GM12878 (cell line): ENCODE data around the gene HERPUD1. TPM values are rescaled to one million over a fixed set of nuclear protein-coding genes. Genes with fewer than 3 reads are reported as not detected.

Experiments
- ATAC-seq: fragments of 200-7000 bp; cut with Tn5 transposase; 3 replicates; pipeline ENCODE4 v1.9.1; 2020; ENCODE audit warnings: mild to moderate bottlenecking, moderate library complexity
- BruUV-seq: library from RNA; stranded (reverse); fragments of 400-500 nt; replicated peaks from 2 replicates; lab custom pipeline; 2021; lab: Mats Ljungman, UMichigan
- CTCF ChIA-PET: fragments of 300-600 bp; sonication (Branson Sonifier 250); formaldehyde crosslinking; extraction: SDS; loops from one replicate; lab custom pipeline; 2021; ENCODE audit warnings: inconsistent platforms; lab: Yijun Ruan, JAX
- POLR2A ChIA-PET: fragments of 350-600 bp; formaldehyde crosslinking; extraction: SDS; loops from one replicate; lab custom pipeline; 2021; ENCODE audit warnings: inconsistent platforms; lab: Charles Lee
- RAD21 ChIA-PET: fragments of 300-600 bp; sonication (Branson Sonifier 250); formaldehyde crosslinking; loops from one replicate; lab custom pipeline; 2023; ENCODE audit warnings: antibody characterized with exemption; ENCODE audit not compliant: unreplicated experiment; lab: Charles Lee
- SMC1A ChIA-PET: fragments of 300-600 bp; sonication (Branson Sonifier 250); formaldehyde crosslinking; loops from one replicate; lab custom pipeline; 2023; ENCODE audit not compliant: unreplicated experiment, uncharacterized antibody; lab: Charles Lee
- DNase-seq: peaks from one replicate; pipeline ENCODE4 v3.0.0-alpha.2; 2011; ENCODE audit warnings: low read depth, low spot score
- FAIRE-seq: peaks from 3 replicates; lab custom pipeline; 2011; peaks lifted over from hg19 to GRCh38; lab: Jason Lieb, UNC
- H2AFZ ChIP-seq: 2 replicates; pipeline ENCODE4 v1.6.0; 2011; ENCODE audit warnings: low read depth, low read length, control low read depth; ENCODE audit not compliant: control insufficient read depth
- H3K27ac ChIP-seq: 2 replicates; pipeline ENCODE4 v1.5.1; 2011; ENCODE audit warnings: control low read depth; ENCODE audit not compliant: control insufficient read depth, insufficient read depth
- H3K27me3 ChIP-seq, 2 experiments: replicated peaks in 1 of 2; 2 replicates each; pipeline versions ENCODE4 v1.6.0 to v1.6.1; 2011; ENCODE audit warnings: low read length in 1 of 2; ENCODE audit not compliant: control insufficient read depth in 2 of 2, insufficient read depth in 2 of 2
- H3K36me3 ChIP-seq, 2 experiments: 2 replicates each; pipeline ENCODE4 v1.5.1; 2011; ENCODE audit warnings: low read length in 1 of 2; ENCODE audit not compliant: control insufficient read depth in 2 of 2, insufficient read depth in 2 of 2
- H3K4me1 ChIP-seq: 2 replicates; pipeline ENCODE4 v1.6.1; 2011; ENCODE audit warnings: mild to moderate bottlenecking, low read length, moderate library complexity, mixed read lengths; ENCODE audit not compliant: control insufficient read depth, insufficient read depth
- H3K4me2 ChIP-seq: 2 replicates; pipeline ENCODE4 v1.6.0; 2011; ENCODE audit warnings: control low read depth; ENCODE audit not compliant: control insufficient read depth, insufficient read depth
- H3K4me3 ChIP-seq: fragments of 200-600 bp; sonication (generic); 2 replicates; pipeline ENCODE4 v1.5.1; 2016
- H3K79me2 ChIP-seq: 2 replicates; pipeline ENCODE4 v1.6.0; 2011; ENCODE audit warnings: low read length; ENCODE audit not compliant: control insufficient read depth, insufficient read depth
- H3K9ac ChIP-seq: 2 replicates; pipeline ENCODE4 v1.8.0; 2011; ENCODE audit warnings: low read length, control low read depth, mixed read lengths; ENCODE audit not compliant: control insufficient read depth, insufficient read depth
- H3K9me3 ChIP-seq: replicated peaks from 3 replicates; pipeline ENCODE4 v1.5.1; 2011; ENCODE audit warnings: mild to moderate bottlenecking, low read length; ENCODE audit not compliant: control insufficient read depth, insufficient read depth
- H4K20me1 ChIP-seq: 2 replicates; pipeline ENCODE4 v1.6.0; 2011; ENCODE audit not compliant: control insufficient read depth, insufficient read depth
- EED ChIP-seq: sonication (generic); IDR thresholded peaks from 2 replicates; pipeline ENCODE4 v1.6.1; 2016; ENCODE audit warnings: antibody characterized with exemption, low read depth
- GABPA ChIP-seq: IDR thresholded peaks from 2 replicates; pipeline ENCODE4 v1.6.1; 2014; ENCODE audit warnings: antibody characterized with exemption, low read depth, mild to moderate bottlenecking, inconsistent platforms
- HDAC6 ChIP-seq: fragments of 200-600 bp; sonication (generic); IDR thresholded peaks from one replicate; pipeline ENCODE4 v1.8.0; 2017; ENCODE audit warnings: antibody characterized with exemption; ENCODE audit not compliant: unreplicated experiment
- NRF1 ChIP-seq: conservative IDR thresholded peaks from 2 replicates; pipeline ENCODE4 v1.6.1; 2011; ENCODE audit warnings: mild to moderate bottlenecking, low read depth, low read length, improper control_type of control experiment
- POLR2A ChIP-seq: IDR thresholded peaks from 2 replicates; pipeline ENCODE4 v1.6.1; 2011; ENCODE audit warnings: low read depth, mild to moderate bottlenecking, low read length
- POLR2AphosphoS2 ChIP-seq: IDR thresholded peaks from 2 replicates; pipeline ENCODE4 v1.6.1; 2011; ENCODE audit warnings: low read depth, mild to moderate bottlenecking, low read length, improper control_type of control experiment, moderate library complexity
- POLR2AphosphoS5 ChIP-seq: IDR thresholded peaks from 2 replicates; pipeline ENCODE4 v1.6.1; 2011; ENCODE audit warnings: mild to moderate bottlenecking, low read length, inconsistent platforms
- SRF ChIP-seq, 2 experiments: IDR thresholded peaks; 2 replicates each; pipeline ENCODE4 v1.6.1; 2011; ENCODE audit warnings: low read depth in 2 of 2, low read length in 2 of 2, mild to moderate bottlenecking in 1 of 2, moderate library complexity in 1 of 2
- WGBS: methylation state at CpG from one replicate; pipeline ENCODE4 v1.1.6; 2016; ENCODE audit warnings: low lambda C conversion rate; ENCODE audit not compliant: insufficient replicate concordance, insufficient coverage; ENCODE audit errors: missing lambda C conversion rate; 5-methylcytosine and 5-hydroxymethylcytosine counted together
- in situ Hi-C: fragments of 300-500 bp; cut with MboI; formaldehyde crosslinking; loops from 9 replicates; pipeline ENCODE4 v1.14.3; 2018; ENCODE audit warnings: mixed read lengths
- intact Hi-C: fragments of 100-400 bp; cut with micrococcal nuclease; formaldehyde crosslinking; loops from one replicate; pipeline ENCODE4 v1.14.2; 2022; ENCODE audit not compliant: unreplicated experiment
- polyA plus RNA-seq, 11 experiments: library from polyadenylated mRNA; depleted of rRNA in 4 of 11; unstranded in 6 of 11; stranded (reverse) in 5 of 11; fragments of >200 nt; fragmentation: Nextera tagmentation in 4 of 11; fragmentation: Illumina TruSeq in 1 of 11; extraction: Ambion mirVana in 4 of 11; extraction: Trizol in 1 of 11; gene quantifications; 1 replicate in 1 of 11; 2 replicates in 10 of 11; pipeline versions ENCODE4 v1.2.1 to v1.2.3, GENCODE V29; 2011 to 2016; ENCODE audit warnings: inconsistent platforms in 2 of 11, missing spikeins in 2 of 11, low read depth in 1 of 11
- total RNA-seq, 4 experiments: library from RNA; depleted of rRNA in 3 of 4; stranded (reverse); fragments of >200 nt in 3 of 4; fragmentation: Illumina TruSeq in 1 of 4; extraction: Trizol in 1 of 4; gene quantifications; 2 replicates each; pipeline versions ENCODE4 v1.2.1 to v1.2.3, GENCODE V29; 2013 to 2021
- TF ChIP-seq, protein P1 (sequence below): fragments of 450-650 bp; IDR thresholded peaks from 2 replicates; pipeline ENCODE4 v1.6.1; 2017; ENCODE audit warnings: mild to moderate bottlenecking, moderate library complexity
- TF ChIP-seq, protein P2 (sequence below): fragments of 450-650 bp; IDR thresholded peaks from 2 replicates; pipeline ENCODE4 v1.6.1; 2016; ENCODE audit warnings: mild to moderate bottlenecking

HERPUD1 gene
- total and polyA plus RNA-seq, 10 of the 15 experiments (the other 5 are each of a cell fraction or from before 2014, with no cell fraction given) = 32.6 to 212 (median 122) TPM

DNA sequence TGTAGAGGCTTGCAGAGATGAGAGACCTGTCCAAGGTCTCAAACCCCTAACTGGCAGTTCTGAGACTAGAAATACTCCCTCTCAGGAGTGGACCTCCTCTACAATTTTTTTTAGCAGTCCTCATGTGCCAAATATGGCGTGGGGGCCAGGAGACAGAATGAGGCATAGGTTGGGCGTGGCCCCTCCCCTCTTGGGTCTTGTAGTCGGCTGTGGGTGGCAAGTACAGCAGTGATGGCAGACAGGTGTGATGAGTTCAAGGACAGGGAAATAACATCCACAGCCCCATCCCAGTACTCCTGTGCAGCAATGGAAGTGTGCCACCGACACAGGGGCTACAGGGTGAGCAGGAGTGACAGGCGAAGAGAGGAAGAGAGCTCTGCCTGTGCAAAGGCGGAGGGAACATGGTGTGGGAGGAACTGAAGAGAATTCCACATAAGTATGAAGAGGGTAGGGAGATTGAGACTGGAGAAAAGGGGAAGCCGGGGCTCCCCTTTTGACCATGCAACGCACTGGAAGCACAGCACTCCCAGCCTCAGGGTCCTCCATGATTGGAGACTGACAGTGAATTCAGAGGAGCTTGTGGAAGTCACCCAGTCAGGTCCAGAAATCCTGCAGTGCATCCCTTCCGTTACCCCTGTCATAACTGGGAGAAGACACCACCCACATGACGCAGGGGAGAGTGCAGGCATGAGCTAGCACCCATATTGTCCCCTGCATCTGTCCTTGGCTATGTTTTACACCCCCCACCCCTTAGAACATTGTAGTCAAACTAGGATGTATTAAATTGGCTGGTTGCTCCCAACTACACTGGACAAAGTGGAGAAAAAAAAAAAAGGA lies 15.0 kb downstream of the HERPUD1 start:
- no peak for DNase-seq
- 94% methylated on average over 10 of the region's 10 CpGs for WGBS

More for the DNA sequence above, 15.0 kb downstream of the HERPUD1 start:
- Histone ChIP-seq H3K27ac (no peak overlapping the region), H3K36me3 (peaks cover 5 to 23% of the 10 kb centered on the region in 2 experiments), H4K20me1 (no peaks in the 10 kb centered on the region; the same call in 1 of the 2 replicates), H3K79me2 (no peaks in the 10 kb centered on the region; the same call in 1 of the 2 replicates), H2AFZ (no peak overlapping the region), H3K4me2 (no peak overlapping the region), H3K4me1 (peaks cover 48% of the 10 kb centered on the region), H3K9ac (no peak overlapping the region), H3K27me3 (no peaks in the 10 kb centered on the region), H3K4me3 (no peak overlapping the region), H3K9me3 (no peaks in the 10 kb centered on the region)
- ATAC-seq (0 out of 3 replicates have a peak, but pooled peaks have one; percentile 0), FAIRE-seq (no peak)
- TF ChIP-seq HDAC6 (no peak), POLR2A (peak; percentile 75), NRF1 (no peak), EED (no peak), SRF (IDR thresholded peaks at IDR 0.05; ENCODE audit: low read depth in 2 of 2, low read length in 2 of 2) (peak; percentile 38 to 61; a peak in 2 of 4 replicates), POLR2AphosphoS5 (peak; percentile 80), GABPA (no peak), POLR2AphosphoS2 (peak; percentile 61)
- TF ChIP-seq, protein P1, sequence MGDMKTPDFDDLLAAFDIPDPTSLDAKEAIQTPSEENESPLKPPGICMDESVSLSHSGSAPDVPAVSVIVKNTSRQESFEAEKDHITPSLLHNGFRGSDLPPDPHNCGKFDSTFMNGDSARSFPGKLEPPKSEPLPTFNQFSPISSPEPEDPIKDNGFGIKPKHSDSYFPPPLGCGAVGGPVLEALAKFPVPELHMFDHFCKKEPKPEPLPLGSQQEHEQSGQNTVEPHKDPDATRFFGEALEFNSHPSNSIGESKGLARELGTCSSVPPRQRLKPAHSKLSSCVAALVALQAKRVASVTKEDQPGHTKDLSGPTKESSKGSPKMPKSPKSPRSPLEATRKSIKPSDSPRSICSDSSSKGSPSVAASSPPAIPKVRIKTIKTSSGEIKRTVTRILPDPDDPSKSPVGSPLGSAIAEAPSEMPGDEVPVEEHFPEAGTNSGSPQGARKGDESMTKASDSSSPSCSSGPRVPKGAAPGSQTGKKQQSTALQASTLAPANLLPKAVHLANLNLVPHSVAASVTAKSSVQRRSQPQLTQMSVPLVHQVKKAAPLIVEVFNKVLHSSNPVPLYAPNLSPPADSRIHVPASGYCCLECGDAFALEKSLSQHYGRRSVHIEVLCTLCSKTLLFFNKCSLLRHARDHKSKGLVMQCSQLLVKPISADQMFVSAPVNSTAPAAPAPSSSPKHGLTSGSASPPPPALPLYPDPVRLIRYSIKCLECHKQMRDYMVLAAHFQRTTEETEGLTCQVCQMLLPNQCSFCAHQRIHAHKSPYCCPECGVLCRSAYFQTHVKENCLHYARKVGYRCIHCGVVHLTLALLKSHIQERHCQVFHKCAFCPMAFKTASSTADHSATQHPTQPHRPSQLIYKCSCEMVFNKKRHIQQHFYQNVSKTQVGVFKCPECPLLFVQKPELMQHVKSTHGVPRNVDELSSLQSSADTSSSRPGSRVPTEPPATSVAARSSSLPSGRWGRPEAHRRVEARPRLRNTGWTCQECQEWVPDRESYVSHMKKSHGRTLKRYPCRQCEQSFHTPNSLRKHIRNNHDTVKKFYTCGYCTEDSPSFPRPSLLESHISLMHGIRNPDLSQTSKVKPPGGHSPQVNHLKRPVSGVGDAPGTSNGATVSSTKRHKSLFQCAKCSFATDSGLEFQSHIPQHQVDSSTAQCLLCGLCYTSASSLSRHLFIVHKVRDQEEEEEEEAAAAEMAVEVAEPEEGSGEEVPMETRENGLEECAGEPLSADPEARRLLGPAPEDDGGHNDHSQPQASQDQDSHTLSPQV = no peak
- TF ChIP-seq, protein P2, sequence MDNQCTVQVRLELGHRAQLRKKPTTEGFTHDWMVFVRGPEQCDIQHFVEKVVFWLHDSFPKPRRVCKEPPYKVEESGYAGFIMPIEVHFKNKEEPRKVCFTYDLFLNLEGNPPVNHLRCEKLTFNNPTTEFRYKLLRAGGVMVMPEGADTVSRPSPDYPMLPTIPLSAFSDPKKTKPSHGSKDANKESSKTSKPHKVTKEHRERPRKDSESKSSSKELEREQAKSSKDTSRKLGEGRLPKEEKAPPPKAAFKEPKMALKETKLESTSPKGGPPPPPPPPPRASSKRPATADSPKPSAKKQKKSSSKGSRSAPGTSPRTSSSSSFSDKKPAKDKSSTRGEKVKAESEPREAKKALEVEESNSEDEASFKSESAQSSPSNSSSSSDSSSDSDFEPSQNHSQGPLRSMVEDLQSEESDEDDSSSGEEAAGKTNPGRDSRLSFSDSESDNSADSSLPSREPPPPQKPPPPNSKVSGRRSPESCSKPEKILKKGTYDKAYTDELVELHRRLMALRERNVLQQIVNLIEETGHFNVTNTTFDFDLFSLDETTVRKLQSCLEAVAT = no peak
- BruUV-seq = no TSS peak
- ChIA-PET CTCF (interaction anchor here (0.6 to 3.9 kb wide), 10 partner anchors 8 to 154 kb away, joined by 3 to 45 read pairs (median 4); no protein-coding TSS in a partner anchor), POLR2A (interaction anchor here (0.5 to 6.2 kb wide), 7 partner anchors 10 to 220 kb away, joined by 3 to 49 read pairs (median 5); partner anchors contain the start of gene HERPUD1), RAD21 (interaction anchor here (1.2 to 2.4 kb wide), 5 partner anchors 11 to 83 kb away, joined by 3 to 9 read pairs (median 6); no protein-coding TSS in a partner anchor), SMC1A (interaction anchor here (0.7 to 3.1 kb wide), 13 partner anchors 10 to 87 kb away, joined by 3 to 17 read pairs (median 4); no protein-coding TSS in a partner anchor)
- intact Hi-C loops (no loop called here), in situ Hi-C loops (no loop called here)
